NOMO-1 treated with dmso at 0.1 percent for 144 hours (cell line): Measurements from ENCODE around the gene CSRP1.
"Not testable (repeated sequence)": the region's sequence is repeated elsewhere in the genome, so short reads cannot be mapped to it uniquely, and the experiment has no call there.

ENCODE experiments used
- DNase-seq: peaks from one replicate; lab custom pipeline; 2025; ENCODE audit not compliant: unreplicated experiment; lab: John Stamatoyannopoulos, UW

CSRP1 gene

DNA sequence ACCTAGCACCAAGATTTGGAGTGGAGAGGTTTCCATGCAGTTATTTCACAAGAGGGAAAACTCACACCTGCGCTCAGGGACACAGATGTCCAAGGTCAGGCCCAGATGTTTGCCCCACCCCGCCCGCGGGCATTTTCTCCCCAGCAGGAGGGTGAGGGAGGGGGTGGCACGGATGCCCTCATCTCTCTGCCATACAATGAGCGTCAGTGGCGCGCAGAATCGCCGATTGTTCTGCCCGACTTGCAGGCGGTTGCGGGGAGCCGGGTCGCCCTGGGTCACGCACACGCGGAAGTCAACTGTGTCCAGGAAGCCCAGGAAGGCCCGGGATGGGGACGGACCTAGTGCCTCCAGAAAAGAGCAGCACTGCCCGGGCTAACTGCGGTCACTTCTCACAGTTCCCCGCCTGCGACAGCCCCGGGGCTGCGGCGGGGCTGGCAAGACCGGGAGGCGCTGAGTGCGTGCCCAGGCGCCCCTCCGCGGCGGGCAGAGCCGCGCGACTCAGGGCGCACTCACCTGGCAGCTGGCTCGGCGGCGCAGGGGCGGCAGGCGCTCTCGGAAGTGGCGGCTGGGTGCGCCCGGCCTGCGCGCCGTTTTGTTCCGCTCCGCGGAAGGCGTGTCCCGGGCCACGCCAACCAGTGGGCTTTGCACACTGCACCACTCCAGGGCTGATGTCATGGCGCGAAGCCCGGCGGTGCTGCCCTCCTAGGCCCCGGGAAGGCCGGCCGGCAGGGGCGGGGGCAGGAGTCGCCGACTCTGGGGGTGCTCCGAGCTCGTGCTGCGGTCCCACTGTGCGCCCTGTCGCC lies at the start of gene CSRP1:
Gene CSRP1 (minus strand): TSS at position 567 of the 803 bp plus-strand sequence. CDS start 10,820 bp downstream, outside the sequence.
- peak; percentile 61 for DNase-seq

DNA sequence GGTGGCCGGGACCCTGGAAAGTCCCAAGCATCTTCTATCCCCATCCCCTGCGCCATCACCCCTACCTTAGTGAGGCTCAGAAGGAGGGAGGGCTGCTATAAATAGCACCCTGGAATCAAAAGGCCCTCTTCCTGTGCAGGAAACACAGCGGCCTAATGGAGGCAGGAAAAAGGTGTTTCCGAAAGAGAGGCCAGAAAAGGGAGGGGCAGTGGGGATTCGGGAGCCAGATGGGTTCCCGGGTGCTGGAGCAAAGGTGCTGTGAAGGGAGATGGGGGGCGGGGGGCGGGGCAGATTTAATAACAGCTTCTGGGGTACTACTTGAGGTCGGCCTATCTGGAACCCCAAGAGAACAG lies 48.6 kb upstream of the CSRP1 start:
- DNase-seq = no peak

DNA sequence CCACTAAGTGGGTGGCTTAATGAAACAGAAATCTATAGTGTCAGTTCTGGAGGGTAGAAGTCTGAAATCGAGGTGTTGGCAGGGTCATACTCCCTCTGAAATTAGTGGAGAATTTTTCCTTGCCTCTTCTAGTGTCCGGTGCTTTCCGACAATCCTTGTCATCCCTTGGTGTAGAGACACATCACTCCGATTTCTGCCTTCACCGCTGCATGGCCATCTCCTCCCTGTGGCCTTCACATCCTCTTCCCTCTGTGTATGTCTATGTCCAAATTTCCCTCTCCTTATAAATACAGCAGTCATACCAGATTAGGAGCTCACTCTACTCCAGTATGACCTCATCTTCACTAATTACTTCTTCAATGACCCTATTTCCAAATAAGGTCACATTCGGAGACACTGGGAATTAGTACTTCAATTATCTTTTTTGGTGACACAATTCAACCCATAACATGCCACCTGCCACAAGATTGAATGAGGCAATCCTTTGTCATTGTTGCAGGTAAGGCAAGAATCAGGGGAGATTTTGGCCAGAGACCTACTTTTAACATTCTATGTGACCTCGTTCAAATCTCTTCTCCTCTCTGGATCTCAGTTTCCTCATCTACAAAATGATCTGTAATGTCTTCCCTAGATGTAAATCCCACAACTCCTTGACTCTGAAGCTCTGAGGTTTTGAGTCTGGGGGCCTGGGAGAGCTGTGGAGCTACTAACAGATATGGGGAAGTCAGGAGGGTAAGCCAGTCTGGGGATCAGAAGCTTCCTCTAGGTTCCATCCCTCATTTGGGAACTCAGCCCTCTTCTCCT lies 48.1 kb upstream of the CSRP1 start:
- DNase-seq = no peak

DNA sequence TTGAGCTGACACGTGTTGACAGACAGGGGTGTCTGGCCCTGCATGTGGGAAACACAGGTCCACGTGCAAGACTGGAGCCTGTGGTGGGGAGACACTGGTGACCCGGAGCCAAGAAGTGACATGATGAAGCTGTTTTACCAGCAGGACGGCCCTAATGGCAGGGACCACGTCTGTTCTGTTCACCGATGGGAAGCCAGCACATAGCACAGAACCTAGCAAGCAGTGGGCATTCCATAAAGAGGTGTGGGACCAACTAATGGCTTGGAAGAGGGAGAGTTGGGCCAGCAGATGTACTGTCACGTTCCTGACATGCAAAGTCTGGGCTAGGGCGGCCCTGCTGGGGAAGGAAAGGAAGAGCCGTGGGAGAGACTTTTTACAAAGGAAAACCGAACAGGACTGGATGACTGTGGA lies 47.3 kb upstream of the CSRP1 start:
- no peak for DNase-seq

DNA sequence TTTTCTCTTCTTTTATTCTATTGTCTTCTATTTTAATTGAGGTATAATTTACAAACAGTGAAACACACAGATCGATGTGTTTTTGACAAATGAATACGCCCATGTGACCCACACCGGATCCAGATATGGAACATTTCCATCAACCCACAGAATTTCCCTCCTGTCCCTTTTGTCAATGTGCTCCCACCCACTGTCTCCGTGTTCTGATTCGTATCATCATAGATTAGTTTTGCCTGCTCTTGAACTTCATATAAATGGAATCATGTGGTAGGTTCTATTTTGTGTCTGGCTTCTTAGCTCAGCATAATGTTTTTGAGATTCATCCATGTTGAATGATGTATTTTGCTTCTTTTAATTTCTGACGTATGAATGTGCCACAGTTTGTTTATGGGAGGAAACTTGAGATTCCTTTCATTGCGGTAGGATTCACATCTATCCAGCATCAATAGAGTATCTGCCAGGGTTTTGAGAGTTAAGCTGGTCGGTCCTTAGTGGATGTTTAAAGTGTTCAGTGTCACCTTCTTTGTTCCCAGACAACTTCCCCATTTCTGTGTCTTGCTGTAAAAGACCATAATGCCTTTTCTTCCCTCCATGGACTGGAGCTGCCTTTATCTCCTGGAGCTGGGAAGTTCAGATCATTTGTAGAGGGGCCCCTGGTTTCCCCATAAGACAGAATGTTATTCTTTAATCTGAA lies 46.7 kb upstream of the CSRP1 start:
- no peak for DNase-seq

DNA sequence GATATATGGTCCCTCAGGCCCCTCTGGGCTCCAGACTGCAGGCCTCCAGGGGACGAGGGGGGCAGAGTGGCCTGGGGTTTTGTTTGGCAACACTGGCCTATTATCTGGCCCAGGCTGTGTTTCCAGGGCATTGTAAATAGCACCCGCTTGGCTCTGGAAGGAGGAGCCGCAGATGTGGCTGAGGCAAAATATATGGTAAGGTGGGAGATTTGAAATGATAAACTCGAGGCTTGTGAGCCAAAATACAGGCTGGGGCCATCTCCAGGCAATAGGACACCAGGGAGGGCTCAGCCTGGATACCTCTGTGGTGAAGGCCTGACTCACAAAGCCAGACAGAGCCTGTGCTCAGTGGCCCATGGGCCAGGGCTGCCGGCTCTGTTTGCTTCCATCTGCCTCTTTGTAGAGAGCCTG lies 46.0 kb upstream of the CSRP1 start:
- DNase-seq = no peak

DNA sequence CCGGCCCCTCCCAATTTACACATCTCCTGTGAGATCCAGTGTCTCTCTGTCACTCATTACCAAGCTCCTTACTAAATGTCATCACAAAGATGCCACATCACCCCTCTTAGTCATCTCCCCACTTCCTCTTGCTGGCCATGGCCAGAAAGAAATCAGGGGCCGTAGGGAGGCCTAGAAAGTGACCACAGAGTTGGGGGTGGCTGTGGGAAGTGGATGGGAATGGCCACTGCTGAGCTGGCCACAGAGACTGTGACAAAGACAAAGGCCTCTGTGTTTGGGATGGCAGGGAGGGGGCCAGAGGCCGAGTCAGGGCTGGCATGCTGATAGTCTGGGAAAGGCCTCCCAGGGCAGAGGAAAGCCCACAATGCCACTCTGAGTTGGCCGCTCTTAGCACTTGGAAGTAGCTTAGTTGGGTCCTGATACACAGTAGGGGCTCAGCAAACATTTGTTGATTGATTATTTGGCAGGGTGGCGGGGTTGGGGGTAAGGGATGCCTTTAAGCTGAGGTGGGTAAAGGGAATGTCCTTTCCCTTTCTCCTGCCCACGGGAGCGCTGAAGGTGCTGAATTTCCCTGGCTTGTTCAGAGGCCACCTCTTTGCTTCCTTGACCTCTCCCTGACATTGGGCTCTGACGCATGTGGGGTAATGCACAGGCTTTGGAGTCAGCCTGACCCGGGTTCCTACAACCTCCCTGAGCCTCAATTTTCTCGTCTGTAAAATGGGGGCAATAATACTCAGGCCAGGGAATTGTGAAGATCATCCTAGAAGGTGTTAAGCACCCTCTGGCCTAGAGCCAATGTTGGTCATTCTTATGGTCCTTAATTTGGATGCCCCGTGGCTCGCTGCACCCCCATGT lies 45.2 kb upstream of the CSRP1 start:
- DNase-seq = peak; percentile 49

DNA sequence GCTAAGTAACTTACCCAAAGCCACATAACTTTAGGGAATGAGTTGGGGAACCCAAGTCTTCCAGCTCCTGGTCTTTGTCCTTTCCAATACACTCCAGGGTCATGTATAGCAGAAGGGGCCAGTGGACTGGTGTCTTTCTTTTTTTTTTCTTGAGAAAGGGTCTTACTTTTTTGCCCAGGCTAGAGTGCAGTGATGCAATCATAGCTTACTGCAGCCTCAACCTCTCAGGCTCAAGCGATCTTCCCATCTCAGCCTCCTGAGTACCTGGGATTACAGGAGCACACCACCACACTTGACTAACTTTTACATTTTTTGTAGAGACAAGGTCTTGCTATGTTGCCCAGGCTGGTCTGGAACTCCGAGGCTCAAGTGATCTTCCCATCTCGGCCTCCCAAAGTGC lies 44.2 kb upstream of the CSRP1 start:
- no peak for DNase-seq

DNA sequence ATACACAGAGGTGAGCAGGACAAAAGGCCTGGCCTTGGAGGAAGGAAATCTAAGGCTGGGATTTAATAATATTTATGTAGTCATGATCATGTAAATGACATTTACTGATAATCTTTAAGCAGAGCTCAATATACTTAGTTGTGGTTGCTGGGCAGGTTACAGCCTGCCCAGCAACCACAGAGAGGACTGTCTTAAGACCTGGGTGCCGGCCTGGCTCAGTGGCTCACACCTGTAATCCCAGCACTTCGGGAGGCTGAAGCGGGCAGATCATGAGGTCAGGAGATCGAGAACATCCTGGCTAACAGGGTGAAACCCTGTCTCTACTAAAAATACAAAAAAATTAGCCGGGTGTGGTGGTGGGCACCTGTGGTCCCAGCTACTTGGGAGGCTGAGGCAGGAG lies 42.6 kb upstream of the CSRP1 start:
- DNase-seq = not testable (repeated sequence)

DNA sequence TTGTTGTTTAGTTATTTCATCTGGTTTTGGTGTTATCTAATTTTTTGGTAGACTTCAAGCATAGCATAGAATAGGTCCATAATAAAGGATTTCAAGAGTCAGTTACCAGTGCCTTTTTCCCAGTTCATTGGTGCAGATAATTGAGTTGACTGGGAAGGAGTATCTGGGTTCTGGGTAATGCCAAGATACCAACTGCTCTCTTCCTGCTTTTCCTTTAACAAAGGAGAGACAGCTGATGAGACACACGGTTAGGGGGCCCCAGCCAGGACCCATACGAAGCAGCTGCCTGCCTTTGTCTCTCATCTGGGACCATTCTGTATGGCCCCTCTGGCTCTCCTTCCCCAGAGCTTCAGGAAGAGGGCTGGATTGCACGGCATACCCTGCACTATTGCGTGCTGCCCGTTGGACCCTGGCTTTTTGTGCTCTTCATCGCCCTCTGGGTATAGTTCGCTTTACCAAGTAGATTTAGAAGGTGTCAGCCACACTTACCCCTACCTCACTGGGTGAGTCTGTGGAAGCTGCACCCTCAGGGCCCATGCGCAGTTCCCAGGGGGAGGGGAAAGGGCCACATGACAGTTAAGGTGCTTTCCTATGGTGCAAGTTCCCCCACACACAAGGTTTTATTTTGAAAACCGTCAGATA lies 39.0 kb upstream of the CSRP1 start:
- no peak for DNase-seq

DNA sequence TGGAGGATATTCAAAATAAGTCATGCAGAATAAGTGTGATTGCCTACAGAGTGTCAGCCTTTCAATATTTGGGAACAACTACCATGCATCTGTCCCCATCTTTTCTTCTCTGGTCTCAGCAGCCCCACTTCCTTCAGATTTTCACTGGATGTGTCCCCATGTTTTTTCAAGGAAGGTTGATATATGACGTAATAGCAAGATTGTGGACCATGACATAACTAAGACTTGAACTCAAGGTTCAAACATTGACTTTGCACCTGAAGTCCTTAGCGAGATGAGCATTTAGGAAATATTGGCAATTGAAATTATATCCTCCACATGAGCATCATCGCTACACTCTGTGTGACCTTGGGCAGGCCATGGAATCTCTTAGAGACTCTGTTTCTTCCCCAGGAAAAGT lies 37.8 kb upstream of the CSRP1 start:
- DNase-seq = no peak

DNA sequence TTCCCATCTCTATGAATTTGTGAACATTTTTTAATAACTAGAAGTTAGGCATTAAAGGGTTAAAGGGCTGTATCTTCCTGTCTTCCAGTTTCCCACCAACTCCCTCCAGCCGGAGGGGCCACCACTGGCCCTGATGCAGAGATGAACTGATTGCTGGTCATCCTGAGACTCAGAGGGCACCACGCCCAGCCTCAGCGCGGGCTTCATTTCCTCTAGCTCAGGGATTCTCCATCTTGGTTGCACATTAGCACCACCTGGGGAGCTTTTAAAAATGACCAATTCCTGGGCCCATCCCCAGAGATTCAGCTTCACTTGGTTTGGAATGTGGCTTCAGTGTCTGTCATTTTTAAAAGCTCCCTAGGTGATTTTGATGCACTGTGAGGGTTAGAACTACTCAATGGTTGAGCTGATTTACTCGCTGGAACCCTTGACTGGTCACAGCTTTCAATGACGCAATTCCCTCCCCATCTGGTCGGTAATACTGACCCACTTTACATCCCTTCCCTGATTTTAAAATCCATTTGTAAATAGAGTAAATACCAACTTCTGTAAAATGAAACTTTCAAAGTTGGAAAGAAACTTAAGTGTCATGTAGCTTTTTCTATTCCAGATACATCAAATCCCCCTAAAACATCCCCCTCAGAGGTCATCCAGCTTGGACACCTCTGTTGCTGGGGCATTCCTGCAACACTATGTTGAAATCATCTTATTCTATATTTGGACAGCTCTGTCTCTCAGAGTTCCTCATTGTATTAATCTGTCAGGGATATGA lies 37.1 kb upstream of the CSRP1 start:
- DNase-seq = no peak

DNA sequence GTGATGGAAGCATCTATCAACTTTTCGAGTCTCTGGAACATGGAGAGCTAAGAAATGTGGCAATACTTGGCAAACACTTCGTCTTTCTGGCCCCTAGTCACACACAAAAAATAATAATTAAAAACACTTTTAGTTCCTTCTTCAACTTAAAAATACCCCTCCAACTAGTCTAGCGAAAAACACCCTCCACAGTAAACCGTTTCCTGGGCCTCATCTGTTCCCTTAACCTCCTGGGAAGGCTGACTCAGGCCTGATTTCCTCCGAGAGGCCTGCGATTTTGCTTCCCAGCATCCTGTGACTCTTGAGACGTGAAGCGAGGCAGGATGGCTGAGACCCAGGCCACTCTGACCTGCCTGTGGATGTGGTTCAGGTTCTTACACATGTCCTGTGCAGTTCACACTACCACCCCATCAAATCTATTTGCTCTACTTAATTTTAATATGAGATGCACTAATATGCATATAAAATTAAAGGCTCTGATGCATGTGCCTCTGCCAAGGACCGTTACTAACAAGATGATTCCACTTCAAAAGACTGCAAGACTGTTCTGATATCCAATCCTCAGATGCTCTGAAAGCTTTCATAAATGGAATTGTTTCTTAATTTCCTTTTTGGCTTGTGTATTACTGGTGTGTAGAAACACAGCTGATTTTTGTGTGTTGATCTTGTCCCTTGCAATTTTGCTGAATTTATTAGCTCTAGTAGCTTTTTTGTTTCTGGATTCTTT lies 35.5 kb upstream of the CSRP1 start:
- no peak for DNase-seq

DNA sequence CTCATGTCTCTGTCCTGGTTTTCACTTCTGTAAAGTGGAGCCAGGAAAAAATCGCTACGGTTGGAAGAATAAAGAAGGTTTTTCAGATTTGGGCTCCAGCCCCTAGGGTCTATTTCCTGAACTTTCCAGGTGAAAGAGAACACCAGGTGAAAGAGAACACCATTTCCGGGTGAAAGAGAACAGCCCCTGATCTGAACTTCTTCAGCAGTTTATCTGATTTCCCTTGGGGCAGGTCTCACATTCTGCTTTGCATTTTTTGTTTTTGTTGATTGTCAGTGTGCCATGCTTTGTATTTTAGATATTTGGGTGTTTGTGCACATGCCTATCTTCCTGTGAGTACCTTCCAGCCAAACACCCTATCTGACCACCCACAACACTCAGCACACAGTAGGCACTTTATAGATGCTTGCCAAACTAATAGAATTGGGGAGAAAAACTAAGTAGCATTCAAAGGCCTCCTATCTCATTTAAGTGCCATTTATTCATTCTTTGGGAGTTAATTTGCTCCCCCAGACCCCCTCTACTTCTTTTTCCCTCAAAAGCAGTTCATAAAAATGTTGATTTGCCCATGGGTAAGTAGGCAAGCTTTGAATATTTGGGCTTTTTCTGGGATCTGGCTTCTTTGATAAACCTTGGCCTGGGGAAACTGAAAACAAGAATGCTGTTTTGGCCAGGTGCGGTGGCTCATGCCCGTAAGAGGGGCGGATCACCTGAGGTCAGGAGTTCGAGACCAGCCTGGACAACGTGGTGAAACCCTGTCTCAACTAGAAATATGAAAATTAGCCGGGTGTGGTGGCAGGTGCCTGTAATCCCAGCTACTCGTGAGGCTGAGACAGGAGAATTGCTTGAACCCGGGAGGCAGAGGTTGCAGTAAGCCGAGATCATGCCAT lies 34.2 kb upstream of the CSRP1 start:
- no peak for DNase-seq

DNA sequence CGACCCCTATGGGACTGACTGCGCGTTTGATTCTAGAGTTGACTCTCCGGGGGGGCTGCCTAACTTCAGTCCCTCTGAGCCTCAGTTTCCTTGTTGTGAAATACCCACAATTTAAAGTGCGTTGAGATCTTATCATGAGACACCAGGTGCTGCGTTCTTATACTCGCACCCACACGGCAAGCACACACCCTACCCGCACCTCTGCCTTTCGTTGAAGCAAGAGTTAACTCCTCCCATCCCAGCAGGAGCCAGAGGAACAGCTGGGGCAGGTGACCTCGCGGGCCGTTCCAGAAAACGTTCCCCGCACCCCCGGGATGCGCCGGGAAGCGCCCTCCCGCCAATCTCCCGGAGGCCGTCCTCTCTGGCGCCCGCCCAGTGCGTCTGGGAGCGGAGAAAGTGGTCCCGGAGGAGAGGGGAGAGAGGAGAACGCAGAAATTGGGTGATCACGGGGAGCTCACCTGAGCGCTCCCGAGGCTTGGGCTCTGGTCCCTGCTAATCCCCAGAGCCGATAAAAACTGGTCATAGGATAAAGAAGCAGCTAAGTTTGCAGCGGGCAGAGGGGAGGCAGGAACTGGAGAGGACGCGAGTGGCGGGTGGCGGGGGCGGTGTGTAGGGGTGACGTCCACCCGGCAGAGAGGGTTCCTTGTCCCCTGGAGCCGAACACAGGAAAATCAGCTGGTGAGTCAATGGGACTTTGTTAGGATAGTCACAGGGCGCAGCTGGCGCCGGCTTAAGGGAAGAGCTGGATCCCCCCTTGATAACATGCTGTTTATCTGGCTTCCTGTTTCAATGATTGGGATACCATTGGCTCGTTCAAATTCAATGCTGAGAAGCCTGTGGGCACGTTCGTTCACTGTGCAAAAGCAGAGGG lies 32.9 kb upstream of the CSRP1 start:
- no peak for DNase-seq

DNA sequence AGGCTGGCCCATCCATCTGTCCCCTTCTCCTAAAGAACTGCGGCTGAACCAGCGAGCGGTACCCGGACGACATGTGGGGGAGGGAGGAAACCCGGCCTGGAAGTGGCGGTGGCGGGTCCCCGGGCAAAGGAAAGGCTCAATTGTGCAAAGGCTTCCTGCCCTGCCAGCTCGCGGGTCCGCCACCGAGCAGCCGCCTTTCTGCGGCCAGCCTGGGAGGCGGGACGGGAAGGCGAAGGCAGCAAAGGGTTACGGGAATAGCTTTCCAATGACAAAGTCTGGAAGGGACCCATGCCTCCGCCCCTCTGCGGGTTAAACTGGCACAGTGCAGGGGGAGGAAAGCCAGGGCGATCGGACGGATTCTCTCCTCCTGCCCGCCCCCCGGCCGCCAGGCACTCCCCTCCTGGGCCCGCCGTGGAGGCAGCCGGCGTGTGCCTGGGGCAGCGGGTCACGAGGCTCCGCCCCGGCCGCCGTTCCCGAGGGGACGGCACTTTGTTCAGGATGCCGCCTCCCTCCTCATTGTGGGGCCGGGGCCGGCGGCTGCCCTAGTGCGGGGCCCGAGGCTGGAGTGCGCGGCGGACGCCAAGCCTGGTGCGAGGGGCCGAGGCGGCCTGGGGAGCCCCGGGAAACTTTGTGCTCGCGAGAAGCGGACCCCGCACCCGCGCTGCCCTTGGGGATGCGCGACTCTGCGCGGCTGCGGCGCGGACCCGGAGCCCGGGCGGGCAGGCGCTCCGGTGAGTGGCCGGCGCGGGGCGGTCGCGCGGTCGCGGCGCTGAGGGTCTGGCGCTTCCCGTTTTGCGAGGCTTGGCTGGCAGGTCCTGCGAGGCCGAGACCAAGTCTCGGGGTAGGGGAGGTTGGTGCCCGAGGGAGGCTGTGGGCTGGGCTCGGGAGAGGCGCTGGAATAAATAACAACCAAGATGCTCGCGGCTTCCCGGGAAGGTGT lies 32.0 kb upstream of the CSRP1 start, which contains the start of gene NAV1:
Gene NAV1 (plus strand): TSS at position 516 of the 940 bp plus-strand sequence. CDS start 83,758 bp downstream, outside the sequence.
- DNase-seq = no peak
